ENCODE measurements around the gene ORC3.

ORC3 gene

DNA sequence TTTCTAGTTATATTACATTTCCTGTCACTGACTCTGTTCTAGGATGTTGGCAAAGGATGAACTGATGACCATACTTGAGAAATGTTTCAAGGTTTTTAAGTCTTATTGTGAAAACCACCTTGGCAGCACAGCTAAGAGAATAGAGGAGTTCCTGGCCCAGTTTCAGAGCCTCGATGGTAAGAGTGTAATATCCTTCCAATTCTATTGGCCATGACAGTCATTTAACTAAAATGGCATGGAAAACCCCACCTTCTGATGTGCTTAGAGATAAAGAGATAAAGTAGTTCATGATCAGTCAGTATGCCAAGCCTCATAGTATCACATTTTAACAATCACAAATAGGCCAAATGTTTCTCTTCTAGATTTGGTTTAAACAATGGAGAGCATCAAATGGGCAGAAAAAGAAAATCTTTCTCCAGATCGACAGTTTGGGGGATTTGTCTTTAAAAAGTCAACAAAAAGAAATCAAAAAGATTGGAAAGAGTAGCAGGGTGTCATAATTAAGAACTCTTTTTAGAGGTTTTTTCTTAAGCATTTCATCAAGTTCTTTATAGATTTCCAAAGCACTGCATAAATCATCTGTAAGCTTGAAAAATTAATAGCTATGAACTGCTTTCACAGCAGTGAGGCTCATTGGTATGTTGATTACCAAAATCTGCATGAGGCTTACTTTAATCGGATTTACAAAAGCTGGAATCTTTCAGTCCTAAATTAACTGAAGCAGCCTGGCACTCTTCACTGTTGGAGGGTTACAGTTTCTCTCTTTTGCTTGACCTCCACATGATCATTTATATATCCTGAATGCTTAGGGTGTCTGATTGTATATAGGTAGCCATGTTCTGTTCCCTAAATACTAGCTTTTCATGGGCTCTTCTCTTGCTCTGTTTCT lies 63.4 kb downstream of the ORC3 start:
- no peaks in the 10 kb centered on the region for H3K79me2 ChIP-seq
- no peaks in the 10 kb centered on the region for H3K36me3 ChIP-seq (ENCODE audit: control insufficient read depth, insufficient read depth, low read length)
- H3K9ac ChIP-seq = no peak overlapping the region
- H3K4me1 ChIP-seq = no peaks in the 10 kb centered on the region
- no peak overlapping the region for H2AFZ ChIP-seq
- no peaks in the 10 kb centered on the region for H3K9me3 ChIP-seq (ENCODE audit: control insufficient read depth, low read length)
- TF ChIP-seq, protein P1, sequence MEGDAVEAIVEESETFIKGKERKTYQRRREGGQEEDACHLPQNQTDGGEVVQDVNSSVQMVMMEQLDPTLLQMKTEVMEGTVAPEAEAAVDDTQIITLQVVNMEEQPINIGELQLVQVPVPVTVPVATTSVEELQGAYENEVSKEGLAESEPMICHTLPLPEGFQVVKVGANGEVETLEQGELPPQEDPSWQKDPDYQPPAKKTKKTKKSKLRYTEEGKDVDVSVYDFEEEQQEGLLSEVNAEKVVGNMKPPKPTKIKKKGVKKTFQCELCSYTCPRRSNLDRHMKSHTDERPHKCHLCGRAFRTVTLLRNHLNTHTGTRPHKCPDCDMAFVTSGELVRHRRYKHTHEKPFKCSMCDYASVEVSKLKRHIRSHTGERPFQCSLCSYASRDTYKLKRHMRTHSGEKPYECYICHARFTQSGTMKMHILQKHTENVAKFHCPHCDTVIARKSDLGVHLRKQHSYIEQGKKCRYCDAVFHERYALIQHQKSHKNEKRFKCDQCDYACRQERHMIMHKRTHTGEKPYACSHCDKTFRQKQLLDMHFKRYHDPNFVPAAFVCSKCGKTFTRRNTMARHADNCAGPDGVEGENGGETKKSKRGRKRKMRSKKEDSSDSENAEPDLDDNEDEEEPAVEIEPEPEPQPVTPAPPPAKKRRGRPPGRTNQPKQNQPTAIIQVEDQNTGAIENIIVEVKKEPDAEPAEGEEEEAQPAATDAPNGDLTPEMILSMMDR (IDR thresholded peaks at IDR 0.05) = no peak
- H3K27me3 ChIP-seq (ENCODE audit: control insufficient read depth, insufficient read depth, low read length) = no peaks in the 10 kb centered on the region
- H3K4me2 ChIP-seq (ENCODE audit: low read length) = no peak overlapping the region
- H3K27ac ChIP-seq = no peak overlapping the region
- H3K4me3 ChIP-seq (ENCODE audit: low read depth, low read length) = no peak overlapping the region

DNA sequence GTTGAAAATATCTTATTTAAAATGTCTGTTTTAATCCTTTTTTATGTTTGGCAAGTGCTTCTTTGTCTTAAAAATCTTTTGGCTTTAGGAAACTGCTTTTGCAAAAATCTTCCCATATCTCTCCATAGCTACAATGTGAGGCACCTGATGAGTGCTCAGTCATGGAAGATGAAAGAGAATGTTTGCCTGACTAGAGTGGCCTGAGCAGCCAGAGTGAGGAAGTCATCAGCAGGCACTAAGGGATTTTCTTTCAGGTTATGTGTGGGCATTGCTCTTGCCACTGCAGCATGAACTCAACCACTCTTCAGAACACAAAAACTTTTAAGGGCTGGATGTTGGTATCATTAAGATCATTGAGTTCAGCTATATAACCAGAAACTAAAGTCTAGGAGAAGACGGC lies 64.2 kb downstream of the ORC3 start:
- H3K4me1 ChIP-seq = no peaks in the 10 kb centered on the region
- no peaks in the 10 kb centered on the region for H3K27me3 ChIP-seq (ENCODE audit: control insufficient read depth, insufficient read depth, low read length)
- H3K4me3 ChIP-seq (ENCODE audit: low read depth, low read length) = no peak overlapping the region
- H3K27ac ChIP-seq = no peak overlapping the region
- H2AFZ ChIP-seq = no peak overlapping the region
- no peak overlapping the region for H3K4me2 ChIP-seq (ENCODE audit: low read length)
- H3K36me3 ChIP-seq (ENCODE audit: control insufficient read depth, insufficient read depth, low read length) = no peaks in the 10 kb centered on the region
- no peaks in the 10 kb centered on the region for H3K9me3 ChIP-seq (ENCODE audit: control insufficient read depth, low read length)
- TF ChIP-seq, protein P1 (IDR thresholded peaks at IDR 0.05) = no peak
- no peaks in the 10 kb centered on the region for H3K79me2 ChIP-seq
- no peak overlapping the region for H3K9ac ChIP-seq

DNA sequence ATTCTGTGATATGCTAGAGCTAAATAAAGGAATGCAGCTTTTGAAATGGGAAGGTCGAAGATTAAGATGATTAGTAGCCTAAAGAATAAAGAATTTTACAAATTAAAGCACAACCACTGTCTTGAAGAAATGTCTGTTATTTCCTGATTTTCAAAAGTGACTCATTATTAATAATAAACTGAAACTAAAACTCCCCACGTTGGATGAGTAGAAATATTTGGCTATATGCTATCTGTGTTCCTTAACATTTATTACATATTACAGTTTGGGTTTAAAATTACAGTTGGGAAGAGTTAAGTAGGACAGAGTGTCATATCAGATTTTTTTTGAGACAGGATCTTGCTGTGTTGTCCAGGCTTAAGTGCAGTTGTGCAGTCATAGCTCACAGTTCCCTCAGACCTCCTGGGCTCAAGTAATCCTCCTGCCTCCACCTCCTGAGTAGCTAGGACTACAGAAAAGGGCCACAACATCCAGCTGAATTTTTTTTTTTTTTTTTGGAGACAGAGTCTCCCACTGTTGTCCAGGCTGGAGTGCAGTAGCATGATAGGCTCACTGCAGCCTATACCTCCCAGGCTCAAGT lies 65.0 kb downstream of the ORC3 start:
- no peak overlapping the region for H3K9ac ChIP-seq
- no peak overlapping the region for H3K4me3 ChIP-seq (ENCODE audit: low read depth, low read length)
- H3K4me2 ChIP-seq (ENCODE audit: low read length) = no peak overlapping the region
- H3K4me1 ChIP-seq = no peaks in the 10 kb centered on the region
- no peak overlapping the region for H2AFZ ChIP-seq
- H3K27me3 ChIP-seq (ENCODE audit: control insufficient read depth, insufficient read depth, low read length) = no peaks in the 10 kb centered on the region
- no peaks in the 10 kb centered on the region for H3K9me3 ChIP-seq (ENCODE audit: control insufficient read depth, low read length)
- H3K79me2 ChIP-seq = no peaks in the 10 kb centered on the region
- TF ChIP-seq, protein P1 (IDR thresholded peaks at IDR 0.05) = no peak
- H3K27ac ChIP-seq = no peak overlapping the region
- H3K36me3 ChIP-seq (ENCODE audit: control insufficient read depth, insufficient read depth, low read length) = no peaks in the 10 kb centered on the region

DNA sequence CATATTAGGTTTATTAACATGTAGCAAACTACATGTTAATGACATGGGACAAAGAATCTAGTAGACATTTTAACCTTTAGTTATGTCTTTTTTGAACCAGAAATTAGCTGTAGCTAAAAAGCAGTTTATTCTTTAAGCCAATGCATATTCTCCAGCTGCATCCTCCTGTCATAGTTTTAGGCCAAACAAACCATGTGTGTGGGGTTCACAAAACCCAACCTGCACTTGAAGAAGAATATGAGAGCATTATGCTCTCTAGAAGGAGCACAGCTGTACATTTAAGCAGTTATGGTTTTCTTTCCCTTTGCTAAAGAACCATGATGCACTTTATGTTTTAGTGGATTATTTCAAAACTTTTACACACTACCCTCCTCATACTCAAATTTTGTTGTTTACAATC lies 65.9 kb downstream of the ORC3 start:
- Histone ChIP-seq H3K79me2 (no peaks in the 10 kb centered on the region), H3K4me2 (ENCODE audit: low read length) (no peak overlapping the region), H2AFZ (no peak overlapping the region), H3K27ac (no peak overlapping the region), H3K27me3 (ENCODE audit: control insufficient read depth, insufficient read depth, low read length) (no peaks in the 10 kb centered on the region), H3K4me1 (no peaks in the 10 kb centered on the region), H3K4me3 (ENCODE audit: low read depth, low read length) (no peak overlapping the region), H3K9me3 (ENCODE audit: control insufficient read depth, low read length) (no peaks in the 10 kb centered on the region), H3K9ac (no peak overlapping the region), H3K36me3 (ENCODE audit: control insufficient read depth, insufficient read depth, low read length) (no peaks in the 10 kb centered on the region)
- TF ChIP-seq, protein P1 (IDR thresholded peaks at IDR 0.05) = no peak

Measured in parathyroid adenoma (tissue), 2 donors.